GM12872 (cell line): ENCODE data around the gene LCTL.

Experiments used
- TF ChIP-seq, protein P1 (sequence below): IDR thresholded peaks from 3 replicates; pipeline ENCODE4 v1.5.1; 2011; ENCODE audit warnings: low read depth, mild to moderate bottlenecking, low read length, moderate library complexity; ENCODE audit not compliant: insufficient read depth

Gene LCTL, protein sequence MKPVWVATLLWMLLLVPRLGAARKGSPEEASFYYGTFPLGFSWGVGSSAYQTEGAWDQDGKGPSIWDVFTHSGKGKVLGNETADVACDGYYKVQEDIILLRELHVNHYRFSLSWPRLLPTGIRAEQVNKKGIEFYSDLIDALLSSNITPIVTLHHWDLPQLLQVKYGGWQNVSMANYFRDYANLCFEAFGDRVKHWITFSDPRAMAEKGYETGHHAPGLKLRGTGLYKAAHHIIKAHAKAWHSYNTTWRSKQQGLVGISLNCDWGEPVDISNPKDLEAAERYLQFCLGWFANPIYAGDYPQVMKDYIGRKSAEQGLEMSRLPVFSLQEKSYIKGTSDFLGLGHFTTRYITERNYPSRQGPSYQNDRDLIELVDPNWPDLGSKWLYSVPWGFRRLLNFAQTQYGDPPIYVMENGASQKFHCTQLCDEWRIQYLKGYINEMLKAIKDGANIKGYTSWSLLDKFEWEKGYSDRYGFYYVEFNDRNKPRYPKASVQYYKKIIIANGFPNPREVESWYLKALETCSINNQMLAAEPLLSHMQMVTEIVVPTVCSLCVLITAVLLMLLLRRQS

DNA sequence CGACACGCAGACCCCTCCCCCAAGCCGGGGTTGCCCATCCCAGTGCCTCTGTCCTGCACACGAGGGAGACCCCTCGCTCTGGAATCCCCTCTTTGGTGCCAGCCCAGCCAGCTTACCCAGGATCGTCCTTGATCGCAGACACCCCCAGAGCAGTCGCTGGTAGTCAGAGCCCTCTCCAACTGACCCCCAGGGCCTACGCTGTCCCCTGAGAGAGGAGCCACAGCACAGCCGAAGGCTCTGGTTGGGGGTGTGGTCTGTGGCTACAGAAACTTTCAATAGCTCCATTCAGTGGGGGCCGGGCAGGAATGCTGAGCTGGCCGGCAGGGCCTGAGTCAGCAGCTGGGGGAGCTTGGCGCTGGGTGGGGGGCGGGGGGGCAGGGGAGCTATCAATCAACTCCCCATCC lies at the start of gene LCTL:
LCTL (minus strand) TSS at position 258 of the 404 bp plus-strand sequence. CDS start 633 bp downstream, outside the sequence.
- TF ChIP-seq, protein P1, sequence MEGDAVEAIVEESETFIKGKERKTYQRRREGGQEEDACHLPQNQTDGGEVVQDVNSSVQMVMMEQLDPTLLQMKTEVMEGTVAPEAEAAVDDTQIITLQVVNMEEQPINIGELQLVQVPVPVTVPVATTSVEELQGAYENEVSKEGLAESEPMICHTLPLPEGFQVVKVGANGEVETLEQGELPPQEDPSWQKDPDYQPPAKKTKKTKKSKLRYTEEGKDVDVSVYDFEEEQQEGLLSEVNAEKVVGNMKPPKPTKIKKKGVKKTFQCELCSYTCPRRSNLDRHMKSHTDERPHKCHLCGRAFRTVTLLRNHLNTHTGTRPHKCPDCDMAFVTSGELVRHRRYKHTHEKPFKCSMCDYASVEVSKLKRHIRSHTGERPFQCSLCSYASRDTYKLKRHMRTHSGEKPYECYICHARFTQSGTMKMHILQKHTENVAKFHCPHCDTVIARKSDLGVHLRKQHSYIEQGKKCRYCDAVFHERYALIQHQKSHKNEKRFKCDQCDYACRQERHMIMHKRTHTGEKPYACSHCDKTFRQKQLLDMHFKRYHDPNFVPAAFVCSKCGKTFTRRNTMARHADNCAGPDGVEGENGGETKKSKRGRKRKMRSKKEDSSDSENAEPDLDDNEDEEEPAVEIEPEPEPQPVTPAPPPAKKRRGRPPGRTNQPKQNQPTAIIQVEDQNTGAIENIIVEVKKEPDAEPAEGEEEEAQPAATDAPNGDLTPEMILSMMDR = no peak

DNA sequence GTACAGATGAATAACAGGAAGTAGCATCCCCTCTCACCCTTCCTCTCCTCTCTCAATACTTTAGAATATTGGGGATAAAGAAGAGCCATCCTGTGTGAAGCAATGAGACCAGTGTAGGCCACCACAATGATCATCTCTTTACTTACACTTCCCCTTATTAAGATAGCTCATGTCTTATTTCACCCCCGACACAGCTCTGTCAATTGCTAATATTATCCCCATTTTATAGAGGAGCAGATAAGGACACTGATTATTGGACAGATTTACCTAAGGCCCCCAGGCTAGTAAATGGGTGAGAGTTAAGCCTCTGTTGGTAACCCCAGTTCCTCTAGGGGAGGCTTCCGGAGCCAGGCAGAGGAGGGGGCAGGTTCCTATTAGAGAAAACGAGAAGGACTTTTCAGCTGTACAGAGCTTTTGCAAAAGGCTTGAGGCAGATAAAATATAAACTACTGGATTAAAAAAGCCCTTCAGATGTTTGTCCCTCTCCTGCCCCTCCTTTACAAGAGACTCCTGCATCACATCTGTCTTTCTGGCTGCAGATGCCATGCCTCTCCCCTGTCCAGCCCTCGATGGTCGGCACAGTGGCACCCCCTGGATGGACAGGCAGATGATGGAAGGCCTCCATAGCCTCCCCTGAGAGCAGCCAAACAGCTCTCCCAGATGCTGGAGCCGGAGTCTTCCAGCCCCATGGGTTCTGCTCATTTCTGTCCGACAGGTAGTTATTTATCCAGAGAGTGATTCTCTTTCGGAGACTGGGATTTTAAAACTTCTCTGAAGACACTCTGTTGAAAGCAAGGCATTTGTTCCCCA lies 49.4 kb upstream of the LCTL start:
- TF ChIP-seq, protein P1 = no peak

DNA sequence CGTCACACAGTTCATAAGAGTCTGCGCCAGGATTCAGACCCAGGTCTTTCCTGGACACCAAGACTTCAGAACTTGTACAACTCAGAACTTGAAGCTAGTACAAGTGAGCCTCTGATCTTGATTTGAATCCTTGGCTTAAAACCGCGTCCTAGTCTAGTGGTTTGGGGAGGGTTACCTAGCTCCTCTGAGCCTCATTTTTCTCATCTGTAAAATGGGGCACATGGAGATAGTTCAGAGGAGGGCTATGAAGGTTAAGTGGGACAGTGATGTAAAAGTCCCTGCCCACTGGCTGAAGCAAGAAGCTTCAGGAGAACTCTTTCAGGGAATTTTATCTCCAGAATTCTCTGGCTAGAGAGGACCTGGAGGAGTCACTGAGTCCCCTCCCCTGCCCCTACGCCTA lies 48.7 kb upstream of the LCTL start:
- TF ChIP-seq, protein P1 = no peak

DNA sequence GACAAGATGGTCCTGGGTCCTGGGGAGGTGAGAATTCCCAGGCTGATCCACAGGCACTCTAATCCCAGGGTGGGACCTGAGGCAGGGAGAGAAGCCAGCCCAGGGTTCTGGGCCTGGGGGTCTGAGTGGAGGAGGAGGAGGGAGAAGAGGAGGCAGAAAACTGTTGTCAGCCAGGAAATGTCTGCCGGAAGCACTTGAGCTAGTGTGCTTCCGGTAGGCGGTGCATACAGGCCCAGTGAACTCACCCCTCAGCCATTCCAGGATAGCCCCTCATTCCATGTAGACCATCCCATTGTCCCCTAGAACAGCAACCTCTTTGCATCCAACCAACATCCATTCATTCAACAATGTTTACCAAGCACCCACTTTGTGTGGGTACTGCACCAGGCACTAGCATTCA lies 47.9 kb upstream of the LCTL start:
- TF ChIP-seq, protein P1 = no peak

DNA sequence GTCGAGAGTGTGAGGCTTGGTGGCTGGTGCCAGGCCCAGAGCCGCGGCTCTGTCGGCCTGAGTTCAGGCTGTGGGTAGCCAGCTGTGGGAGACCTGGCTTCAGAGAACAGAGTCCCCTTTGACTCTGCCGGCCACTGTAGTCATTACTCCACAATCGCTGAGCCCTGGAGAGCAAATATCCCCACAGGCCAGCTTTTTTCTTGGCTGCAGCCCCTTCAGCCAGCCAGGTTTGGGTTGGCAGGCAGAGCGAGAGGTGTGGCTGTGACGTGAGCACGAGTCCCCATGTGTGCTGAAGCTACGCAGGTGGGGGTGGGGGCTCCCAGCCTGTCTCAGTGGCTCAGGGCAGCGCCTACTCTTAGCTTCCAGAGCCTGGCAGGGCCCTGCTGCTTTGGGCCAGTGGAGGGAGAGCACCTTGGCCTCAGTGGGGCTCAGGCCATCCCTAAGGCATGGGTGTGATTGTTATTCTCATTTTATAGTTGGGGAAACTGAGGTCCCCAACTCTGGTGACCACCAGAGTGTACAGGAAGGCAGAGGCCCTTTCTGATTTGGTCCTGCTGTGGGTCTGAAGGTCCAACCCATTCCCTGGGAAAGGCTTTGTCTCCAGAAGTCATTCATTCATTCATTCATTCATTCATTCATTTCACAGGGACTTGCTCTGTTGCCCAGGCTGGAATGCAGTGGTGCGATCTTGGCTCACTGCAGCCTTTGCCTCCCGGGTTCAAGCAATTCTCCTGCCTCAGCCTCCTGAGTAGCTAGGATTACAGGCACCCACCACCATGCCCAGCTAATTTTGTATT lies 45.7 kb upstream of the LCTL start:
- TF ChIP-seq, protein P1 = no peak

DNA sequence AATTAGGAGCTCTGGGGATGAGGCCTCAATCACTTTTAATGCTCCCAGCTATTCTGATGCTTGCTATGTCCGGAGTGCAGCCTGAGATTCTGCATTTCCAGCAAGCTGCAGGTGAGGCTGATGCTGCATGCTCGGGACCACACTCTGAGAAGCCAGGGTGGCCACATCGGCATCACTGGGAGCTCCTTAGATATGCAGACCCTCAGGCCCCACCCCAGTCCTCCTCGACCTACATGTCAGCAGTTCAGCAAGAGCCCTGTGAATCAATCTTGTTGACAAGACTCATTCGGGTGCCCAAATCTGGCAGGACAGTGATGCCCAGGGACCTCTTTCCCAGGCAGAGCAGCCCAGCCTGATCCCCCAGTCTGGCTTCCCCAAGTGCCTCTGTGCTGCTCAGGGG lies 44.1 kb upstream of the LCTL start:
- TF ChIP-seq, protein P1 = no peak

DNA sequence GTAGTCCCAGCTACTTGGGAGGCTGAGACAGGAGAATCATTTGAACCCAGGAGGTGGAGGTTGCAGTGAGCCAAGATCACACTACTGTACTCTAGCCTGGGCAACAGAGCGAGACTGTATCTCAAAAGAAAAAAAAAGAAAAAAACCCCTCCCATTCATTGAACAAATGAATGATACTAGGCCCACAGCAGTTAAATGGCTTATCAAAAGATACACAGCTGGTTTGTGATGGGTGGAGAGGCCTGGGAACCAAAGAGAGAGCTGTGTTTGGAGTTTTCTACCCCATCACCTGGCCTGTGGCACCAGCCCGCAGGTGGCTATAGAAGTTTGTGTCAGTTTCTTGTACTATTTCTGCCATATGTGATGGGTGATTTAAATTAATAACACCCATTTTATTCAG lies 43.1 kb upstream of the LCTL start:
- TF ChIP-seq, protein P1 = no peak
